ENCODE measurements around the gene ABI2. TPM values are rescaled to one million over a fixed set of nuclear protein-coding genes. Genes with fewer than 3 reads are reported as not detected.

Gene ABI2
- total RNA-seq, 1 experiment from 2014 or later, result 141 TPM

GRCh38 chr2:203400805-203401585 is 72.8 kb downstream of the ABI2 start:
- peak overlapping the region in 1 of 3 experiments; percentile 17; a peak in 2 of 7 replicates for H3K27ac Mint-ChIP-seq

More at GRCh38 chr2:203400805-203401585, 72.8 kb downstream of the ABI2 start:
- Histone ChIP-seq H2AFZ (ENCODE audit: low read length) (no peak overlapping the region), H3K27me3 (ENCODE audit: insufficient read depth, low read length) (no peaks in the 10 kb centered on the region), H3K4ac (ENCODE audit: low read depth, low read length) (no peak overlapping the region), H2BK5ac (ENCODE audit: insufficient read length, low read length) (no peak overlapping the region), H2BK120ac (ENCODE audit: low read depth, low read length, poor library complexity, severe bottlenecking) (no peak overlapping the region), H4K20me1 (ENCODE audit: control insufficient read depth, insufficient read depth, insufficient read length) (no peaks in the 10 kb centered on the region), H3K27ac (ENCODE audit: insufficient read length, low read depth, low read length) (no peak overlapping the region), H3K14ac (ENCODE audit: insufficient read depth, low read length) (no peak overlapping the region), H4K91ac (ENCODE audit: insufficient read length, low read depth, low read length) (no peak overlapping the region), H3K9me3 (ENCODE audit: control insufficient read depth, low read depth, low read length) (no peaks in the 10 kb centered on the region), H3T11ph (ENCODE audit: low read length) (no peak overlapping the region), H2AK5ac (ENCODE audit: insufficient read length, low read length) (no peak overlapping the region), H2BK12ac (ENCODE audit: insufficient read length, low read depth, low read length) (no peak overlapping the region), H3K23ac (ENCODE audit: insufficient read length, low read depth, low read length) (no peak overlapping the region), H4K8ac (replicated peaks; ENCODE audit: insufficient read length, low read depth, low read length) (no peak overlapping the region), H2BK20ac (ENCODE audit: low read depth, low read length, poor library complexity, severe bottlenecking) (no peak overlapping the region), H3K23me2 (ENCODE audit: insufficient read length, low read depth, low read length, poor library complexity, severe bottlenecking) (no peaks in the 10 kb centered on the region), H3K9ac (ENCODE audit: extremely low read depth, insufficient read length, low read length) (no peak overlapping the region), H3K79me2 (ENCODE audit: insufficient read depth, low read length) (no peaks in the 10 kb centered on the region), H2BK15ac (ENCODE audit: low read depth, low read length) (no peak overlapping the region), H3K56ac (ENCODE audit: insufficient read length, low read depth, low read length) (no peak overlapping the region), H3K4me2 (ENCODE audit: insufficient read depth, insufficient read length, low read length) (no peak overlapping the region), H4K5ac (ENCODE audit: insufficient read length, low read depth, low read length) (no peak overlapping the region), H3K18ac (ENCODE audit: insufficient read length, low read depth, low read length) (no peak overlapping the region), H3K79me1 (ENCODE audit: insufficient read depth, low read depth, low read length, poor library complexity, severe bottlenecking) (peaks cover 3% of the 10 kb centered on the region), H3K4me1 (ENCODE audit: insufficient read depth, low read length) (no peaks in the 10 kb centered on the region)
- Mint-ChIP-seq H3K36me3 (ENCODE audit: insufficient read depth in 1 of 3, low read depth in 3 of 3) (peaks cover 27 to 58% (median 53%) of the 10 kb centered on the region in 3 experiments), H3K27me3 (ENCODE audit: low read depth) (no peaks in the 10 kb centered on the region), H3K9me3 (no peaks in the 10 kb centered on the region), H3K4me1 (peaks cover 5 to 9% of the 10 kb centered on the region in 2 experiments), H3K4me3 (no peak overlapping the region)
- no peak for TF ChIP-seq CTCF (conservative IDR thresholded peaks at IDR 0.05)
- no CpG with 5 or more reads among the region's 2 CpGs for WGBS (ENCODE audit: extremely low coverage, insufficient read length, low lambda C conversion rate)
- no peak for DNase-seq
